IPS DF 4.7 (cell line): ENCODE results near the gene TNFRSF14.

Experiments used
- DNase-seq: peaks from one replicate; pipeline ENCODE4 v3.0.0-alpha.2; 2013; ENCODE audit warnings: low spot score; ENCODE audit errors: extremely low read depth

Gene TNFRSF14

GRCh38 chr1:2611621-2612437 lies 55.7 kb downstream of the TNFRSF14 start:
- DNase-seq, result no peak

GRCh38 chr1:2612591-2613365 lies 56.6 kb downstream of the TNFRSF14 start:
- DNase-seq, result no peak
